Lower leg skin (tissue), 3 donors: Measurements from ENCODE around the gene UBC.

Source experiments
- POLR2A ChIP-seq, 2 donors: fragments of 450-650 bp; IDR thresholded peaks; one replicate each; pipeline ENCODE4 v1.6.1; 2016 to 2017; ENCODE audit warnings: antibody characterized with exemption in 2 of 2, mild to moderate bottlenecking in 1 of 2, moderate library complexity in 1 of 2
- TF ChIP-seq, protein P1 (sequence below), 3 donors: fragments of 450-650 bp; IDR thresholded peaks; one replicate each; pipeline ENCODE4 v1.5.1; 2016; ENCODE audit warnings: antibody characterized with exemption in 3 of 3, mild to moderate bottlenecking in 3 of 3, moderate library complexity in 2 of 3

DNA sequence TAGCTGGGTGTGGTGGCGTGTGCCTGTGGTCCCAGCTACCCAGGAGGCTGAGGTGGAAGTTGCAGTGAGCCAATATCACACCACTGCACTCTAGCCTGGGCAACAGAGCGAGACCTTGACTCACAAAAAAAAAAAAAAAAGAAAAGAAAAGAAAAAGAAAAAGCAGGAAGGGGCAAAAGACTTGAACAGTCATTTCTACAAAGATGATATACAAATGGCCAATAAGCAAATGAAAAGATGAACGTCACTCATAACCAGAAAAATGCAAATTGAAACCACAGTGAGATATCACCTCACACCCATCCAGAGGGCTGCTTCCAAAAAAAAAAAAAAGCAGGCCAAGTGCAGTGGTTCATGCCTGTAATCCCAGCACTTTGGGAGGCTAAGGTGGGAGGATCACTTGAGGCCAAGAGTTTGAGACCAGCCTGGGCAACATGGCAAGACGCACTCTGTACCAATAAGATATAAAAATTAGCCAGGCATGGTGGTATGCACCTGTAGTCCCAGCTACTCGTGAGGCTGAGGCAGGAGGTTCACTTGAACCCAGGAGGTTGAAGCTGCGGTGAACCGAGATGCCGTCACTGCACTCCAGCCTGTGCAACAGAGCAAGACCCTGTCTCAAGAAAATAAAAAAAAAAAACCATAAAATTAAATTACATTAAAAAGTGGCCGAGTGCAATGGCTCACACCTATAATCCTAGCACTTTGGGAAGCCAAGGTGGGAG lies 20.5 kb downstream of the UBC start:
- TF ChIP-seq POLR2A (IDR thresholded peaks at IDR 0.05) = no peak
- TF ChIP-seq, protein P1, sequence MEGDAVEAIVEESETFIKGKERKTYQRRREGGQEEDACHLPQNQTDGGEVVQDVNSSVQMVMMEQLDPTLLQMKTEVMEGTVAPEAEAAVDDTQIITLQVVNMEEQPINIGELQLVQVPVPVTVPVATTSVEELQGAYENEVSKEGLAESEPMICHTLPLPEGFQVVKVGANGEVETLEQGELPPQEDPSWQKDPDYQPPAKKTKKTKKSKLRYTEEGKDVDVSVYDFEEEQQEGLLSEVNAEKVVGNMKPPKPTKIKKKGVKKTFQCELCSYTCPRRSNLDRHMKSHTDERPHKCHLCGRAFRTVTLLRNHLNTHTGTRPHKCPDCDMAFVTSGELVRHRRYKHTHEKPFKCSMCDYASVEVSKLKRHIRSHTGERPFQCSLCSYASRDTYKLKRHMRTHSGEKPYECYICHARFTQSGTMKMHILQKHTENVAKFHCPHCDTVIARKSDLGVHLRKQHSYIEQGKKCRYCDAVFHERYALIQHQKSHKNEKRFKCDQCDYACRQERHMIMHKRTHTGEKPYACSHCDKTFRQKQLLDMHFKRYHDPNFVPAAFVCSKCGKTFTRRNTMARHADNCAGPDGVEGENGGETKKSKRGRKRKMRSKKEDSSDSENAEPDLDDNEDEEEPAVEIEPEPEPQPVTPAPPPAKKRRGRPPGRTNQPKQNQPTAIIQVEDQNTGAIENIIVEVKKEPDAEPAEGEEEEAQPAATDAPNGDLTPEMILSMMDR (IDR thresholded peaks at IDR 0.05) = no peak
